Measurements from ENCODE around the gene GPT2. TPM values are rescaled to one million over a fixed set of nuclear protein-coding genes. Genes with fewer than 3 reads are reported as not detected.

The GPT2 gene
- total RNA-seq, 1 donor from 2014 or later = 46.1 TPM

DNA sequence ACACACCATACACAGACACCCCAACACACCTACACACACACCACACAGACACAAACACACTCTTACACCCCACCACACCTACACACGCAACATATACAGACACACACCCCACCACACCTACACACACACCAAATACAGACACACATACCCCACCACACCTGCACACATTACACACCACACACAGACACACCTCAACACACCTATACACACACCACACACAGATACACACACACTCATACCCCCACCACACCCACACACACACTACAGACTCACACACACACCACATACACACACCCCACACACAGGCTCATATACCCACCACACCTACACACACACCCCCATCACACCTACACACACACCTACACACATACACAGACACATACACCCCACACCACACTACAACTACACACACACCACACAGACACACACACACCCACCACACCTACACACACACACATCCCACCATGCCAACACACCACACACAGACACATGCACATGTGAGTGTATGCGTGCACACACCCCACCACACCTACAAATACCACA, 31.4 kb downstream of the GPT2 start:
- DNase-seq (ENCODE audit: low read depth, low spot score) = no peak
- Mint-ChIP-seq H3K4me1 (peaks cover 16% of the 10 kb centered on the region), H3K4me3 (no peak overlapping the region), H3K9me3 (no peaks in the 10 kb centered on the region), H3K27me3 (ENCODE audit: low read depth) (no peaks in the 10 kb centered on the region), H3K27ac (ENCODE audit: unreplicated experiment) (peak overlapping the region; percentile 22), H3K36me3 (ENCODE audit: low read depth) (peaks cover 31% of the 10 kb centered on the region)
- no peak for TF ChIP-seq CTCF (conservative IDR thresholded peaks at IDR 0.05)

GRCh38 chr16:46916980-46917379, 32.8 kb downstream of the GPT2 start:
- no peak overlapping the region for H3K27ac Mint-ChIP-seq (ENCODE audit: unreplicated experiment)
- no peak for TF ChIP-seq CTCF (conservative IDR thresholded peaks at IDR 0.05)
- no peak for DNase-seq (ENCODE audit: low read depth, low spot score)
- no peaks in the 10 kb centered on the region for H3K27me3 Mint-ChIP-seq (ENCODE audit: low read depth)
- peaks cover 23% of the 10 kb centered on the region for H3K36me3 Mint-ChIP-seq (ENCODE audit: low read depth)
- H3K4me3 Mint-ChIP-seq = no peak overlapping the region
- H3K4me1 Mint-ChIP-seq = peaks cover 16% of the 10 kb centered on the region
- no peaks in the 10 kb centered on the region for H3K9me3 Mint-ChIP-seq

DNA sequence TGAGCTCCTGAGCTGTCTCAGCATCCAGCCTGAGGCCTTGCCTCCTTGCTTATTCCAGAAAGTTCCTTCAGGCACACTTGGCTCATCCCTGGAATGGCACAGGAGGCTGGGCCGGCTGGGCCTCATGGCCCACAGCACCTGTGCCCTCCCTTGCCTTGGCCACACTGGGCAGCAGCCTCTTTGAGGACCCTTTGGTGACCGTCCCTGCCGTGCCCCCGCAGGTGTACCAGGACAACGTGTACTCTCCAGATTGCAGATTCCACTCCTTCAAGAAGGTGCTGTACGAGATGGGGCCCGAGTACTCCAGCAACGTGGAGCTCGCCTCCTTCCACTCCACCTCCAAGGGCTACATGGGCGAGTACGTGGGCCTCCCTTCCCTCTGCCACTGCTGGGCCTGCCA, 34.2 kb downstream of the GPT2 start:
- no peak for DNase-seq (ENCODE audit: low read depth, low spot score)
- Mint-ChIP-seq H3K4me1 (peaks cover 16% of the 10 kb centered on the region), H3K27ac (ENCODE audit: unreplicated experiment) (no peak overlapping the region), H3K4me3 (no peak overlapping the region), H3K27me3 (ENCODE audit: low read depth) (no peaks in the 10 kb centered on the region), H3K9me3 (no peaks in the 10 kb centered on the region), H3K36me3 (ENCODE audit: low read depth) (peaks cover 28% of the 10 kb centered on the region)
- no peak for TF ChIP-seq CTCF (conservative IDR thresholded peaks at IDR 0.05)

DNA sequence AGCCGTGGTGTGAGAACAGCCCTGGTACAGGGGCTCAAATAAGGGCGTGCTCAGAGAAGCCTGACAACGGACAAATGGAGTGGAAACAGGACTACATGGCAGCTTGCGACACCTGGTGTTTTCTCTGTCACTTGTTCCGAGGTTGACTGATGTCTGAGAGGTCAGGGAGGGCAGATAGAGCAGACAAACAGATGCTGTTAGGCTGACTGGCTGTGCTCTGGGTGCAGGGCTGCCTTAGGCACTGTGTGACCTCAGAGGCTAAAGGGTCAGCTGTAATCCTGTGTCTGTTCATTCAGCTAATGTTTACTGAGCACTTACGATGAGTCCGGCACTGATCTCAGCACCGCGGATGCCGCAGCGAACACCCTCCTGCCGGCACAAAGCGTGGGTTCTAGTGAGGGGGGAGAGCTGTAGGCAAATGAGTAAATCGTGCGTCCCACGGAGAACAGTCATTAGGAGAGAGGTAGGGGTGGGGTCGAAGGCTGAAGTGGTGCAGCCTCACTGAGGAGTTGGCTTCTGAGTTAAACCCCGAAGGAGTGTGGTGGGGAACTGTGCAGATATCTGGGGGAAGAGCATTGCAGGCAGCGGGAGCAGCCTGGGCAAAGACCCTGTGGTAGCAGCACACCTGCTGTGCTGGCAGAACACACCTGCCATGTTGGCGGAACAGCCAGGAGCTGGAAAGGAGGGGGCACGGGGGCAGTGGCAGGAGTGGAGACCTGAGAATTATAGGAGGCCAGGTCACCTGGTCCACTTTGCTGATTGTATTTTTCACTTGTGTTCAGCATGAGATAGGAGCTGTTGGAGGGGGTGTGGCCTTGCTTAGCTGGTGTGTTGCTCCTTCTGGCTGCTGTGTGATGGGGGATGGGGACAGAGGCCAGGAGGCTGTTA, 35.0 kb downstream of the GPT2 start:
- H3K4me1 Mint-ChIP-seq = peaks cover 16% of the 10 kb centered on the region
- no peak overlapping the region for H3K4me3 Mint-ChIP-seq
- no peaks in the 10 kb centered on the region for H3K27me3 Mint-ChIP-seq (ENCODE audit: low read depth)
- no peaks in the 10 kb centered on the region for H3K9me3 Mint-ChIP-seq
- TF ChIP-seq CTCF (conservative IDR thresholded peaks at IDR 0.05) = peak; percentile 26
- peaks cover 28% of the 10 kb centered on the region for H3K36me3 Mint-ChIP-seq (ENCODE audit: low read depth)
- DNase-seq (ENCODE audit: low read depth, low spot score) = peak; percentile 37
- H3K27ac Mint-ChIP-seq (ENCODE audit: unreplicated experiment) = peak overlapping the region; percentile 88

DNA sequence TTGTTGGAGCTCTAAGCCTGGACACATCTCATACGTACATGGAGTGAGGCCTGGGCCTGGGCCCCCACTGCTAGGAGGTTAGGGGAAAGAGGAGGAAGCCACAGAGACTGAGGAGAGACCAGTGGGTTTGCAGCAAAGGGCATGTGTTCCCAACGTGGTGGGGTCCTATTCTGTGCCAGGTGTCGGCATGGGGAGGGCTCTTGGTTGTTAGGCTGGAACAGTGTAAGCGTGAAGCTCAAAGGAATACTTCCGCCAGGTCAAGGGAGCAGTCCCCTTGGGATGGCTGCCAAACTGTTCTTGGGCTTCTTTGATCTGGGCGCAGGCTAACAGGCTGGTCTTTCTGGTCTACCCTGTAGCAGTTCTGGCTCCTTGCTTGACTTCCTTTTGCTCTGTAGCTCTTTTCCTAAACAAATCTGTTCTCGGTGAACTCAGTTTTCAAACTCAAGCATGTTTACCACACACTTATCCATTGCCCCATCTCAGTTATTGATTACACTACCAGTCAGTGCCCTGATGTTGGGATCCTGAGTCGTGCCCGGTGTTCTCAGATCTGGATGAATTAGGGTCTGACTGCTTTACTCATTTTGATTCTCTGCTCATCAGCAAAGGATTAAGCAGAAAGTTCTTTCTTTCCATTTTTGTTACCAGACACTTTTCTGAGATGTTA, 36.4 kb downstream of the GPT2 start:
- no peak for DNase-seq (ENCODE audit: low read depth, low spot score)
- H3K36me3 Mint-ChIP-seq (ENCODE audit: low read depth) = peaks cover 21% of the 10 kb centered on the region
- no peak overlapping the region for H3K4me3 Mint-ChIP-seq
- TF ChIP-seq CTCF (conservative IDR thresholded peaks at IDR 0.05) = no peak
- H3K9me3 Mint-ChIP-seq = no peaks in the 10 kb centered on the region
- H3K4me1 Mint-ChIP-seq = peaks cover 16% of the 10 kb centered on the region
- H3K27ac Mint-ChIP-seq (ENCODE audit: unreplicated experiment) = no peak overlapping the region
- H3K27me3 Mint-ChIP-seq (ENCODE audit: low read depth) = no peaks in the 10 kb centered on the region

All from neural crest cell (in vitro differentiated cells).